ENCODE measurements around the gene SYNE2.

SYNE2 gene

DNA sequence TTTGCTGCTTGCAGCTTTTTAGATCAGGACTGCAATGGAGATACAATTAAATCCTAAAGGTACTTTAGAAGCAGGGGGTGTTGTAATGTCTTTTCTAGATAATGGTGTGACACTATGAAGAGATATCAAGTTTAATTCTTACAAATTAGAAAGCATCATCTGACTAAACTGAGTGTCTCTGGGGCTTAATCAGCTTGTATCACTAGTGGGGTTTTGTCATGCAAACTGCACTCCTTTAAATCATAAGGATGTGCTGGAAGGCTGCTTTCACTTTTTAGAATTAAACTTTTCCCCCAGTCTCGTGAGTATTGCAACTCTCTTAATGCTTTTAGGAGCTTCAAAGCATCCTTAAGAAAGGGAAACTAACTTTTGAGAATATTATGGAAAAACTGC, 222.8 kb downstream of the SYNE2 start:
- H3K4me3 ChIP-seq (ENCODE audit: control insufficient read depth, low read depth, low read length) = no peak overlapping the region
- DNase-seq (ENCODE audit: low read depth) = no peak
- no peak for TF ChIP-seq CTCF (IDR thresholded peaks at IDR 0.05; ENCODE audit: control insufficient read depth, insufficient read depth, low read depth, low read length, missing control alignments)

DNA sequence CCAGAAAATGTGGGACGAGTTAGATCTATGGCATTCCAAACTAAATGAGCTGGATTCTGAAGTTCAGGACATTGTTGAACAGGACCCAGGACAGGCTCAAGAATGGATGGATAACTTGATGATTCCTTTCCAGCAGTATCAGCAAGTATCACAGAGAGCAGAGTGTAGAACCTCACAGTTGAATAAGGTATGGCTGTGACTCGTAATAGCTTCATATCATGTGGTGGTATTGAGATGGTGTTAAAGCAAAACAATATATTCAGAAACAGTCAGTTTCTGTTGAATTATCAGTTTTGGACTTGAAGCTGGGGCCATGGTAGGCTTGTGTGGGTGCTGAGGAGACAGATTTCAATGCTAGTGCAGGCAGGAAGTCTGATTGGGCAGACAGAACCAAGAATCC, 227.6 kb downstream of the SYNE2 start:
- TF ChIP-seq CTCF (IDR thresholded peaks at IDR 0.05; ENCODE audit: control insufficient read depth, insufficient read depth, low read depth, low read length, missing control alignments) = no peak
- DNase-seq (ENCODE audit: low read depth) = no peak
- no peak overlapping the region for H3K4me3 ChIP-seq (ENCODE audit: control insufficient read depth, low read depth, low read length)

DNA sequence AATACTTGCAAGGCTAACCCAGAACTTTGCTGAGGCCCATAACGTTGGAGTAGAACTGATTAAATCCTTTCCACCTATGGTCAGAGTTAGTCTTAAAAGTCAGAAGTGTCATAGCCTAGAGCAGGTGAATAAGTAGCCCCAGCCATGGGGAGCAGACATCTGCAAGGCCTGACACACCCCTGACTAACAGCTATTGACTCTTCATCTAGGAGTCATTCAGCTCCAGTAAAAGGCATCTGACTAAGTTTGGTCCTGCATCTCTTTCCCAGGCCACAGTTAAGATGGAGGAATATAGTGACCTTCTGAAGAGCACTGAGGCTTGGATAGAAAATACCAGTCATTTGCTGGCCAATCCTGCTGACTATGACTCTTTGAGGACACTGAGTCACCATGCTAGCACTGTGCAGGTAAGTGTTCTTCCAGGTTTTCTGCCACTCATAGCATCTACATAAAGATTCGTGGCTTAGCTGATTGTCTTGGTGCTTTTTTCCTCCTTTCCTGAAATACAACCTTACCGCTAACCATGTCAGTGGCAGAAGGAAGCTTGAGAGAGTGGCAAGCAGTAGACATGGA, 228.5 kb downstream of the SYNE2 start:
- no peak overlapping the region for H3K4me3 ChIP-seq (ENCODE audit: control insufficient read depth, low read depth, low read length)
- DNase-seq (ENCODE audit: low read depth) = no peak
- TF ChIP-seq CTCF (IDR thresholded peaks at IDR 0.05; ENCODE audit: control insufficient read depth, insufficient read depth, low read depth, low read length, missing control alignments) = no peak

- no peak overlapping the region for H3K4me3 ChIP-seq (ENCODE audit: control insufficient read depth, low read depth, low read length)
- TF ChIP-seq CTCF (IDR thresholded peaks at IDR 0.05; ENCODE audit: control insufficient read depth, insufficient read depth, low read depth, low read length, missing control alignments) = no peak
- DNase-seq (ENCODE audit: low read depth) = no peak
Observed at GRCh38 chr14:64082837-64083236, 230.0 kb downstream of the SYNE2 start.

DNA sequence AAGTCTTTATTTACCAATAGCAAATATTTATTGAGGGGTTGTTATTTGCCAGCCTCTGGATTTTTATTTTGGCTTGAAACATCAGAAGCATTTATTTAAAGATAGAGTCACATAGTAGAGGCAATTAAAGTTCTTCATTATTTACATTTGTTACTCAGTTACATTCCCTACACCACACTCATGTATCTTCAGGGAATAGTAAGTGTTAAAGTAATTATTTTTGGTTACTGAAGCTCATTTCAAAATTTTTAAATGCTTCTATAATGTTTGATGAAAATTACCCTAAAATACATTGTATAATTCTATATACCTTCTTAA, 235.8 kb downstream of the SYNE2 start:
- H3K4me3 ChIP-seq (ENCODE audit: control insufficient read depth, low read depth, low read length) = no peak overlapping the region
- DNase-seq (ENCODE audit: low read depth) = no peak
- no peak for TF ChIP-seq CTCF (IDR thresholded peaks at IDR 0.05; ENCODE audit: control insufficient read depth, insufficient read depth, low read depth, low read length, missing control alignments)

DNA sequence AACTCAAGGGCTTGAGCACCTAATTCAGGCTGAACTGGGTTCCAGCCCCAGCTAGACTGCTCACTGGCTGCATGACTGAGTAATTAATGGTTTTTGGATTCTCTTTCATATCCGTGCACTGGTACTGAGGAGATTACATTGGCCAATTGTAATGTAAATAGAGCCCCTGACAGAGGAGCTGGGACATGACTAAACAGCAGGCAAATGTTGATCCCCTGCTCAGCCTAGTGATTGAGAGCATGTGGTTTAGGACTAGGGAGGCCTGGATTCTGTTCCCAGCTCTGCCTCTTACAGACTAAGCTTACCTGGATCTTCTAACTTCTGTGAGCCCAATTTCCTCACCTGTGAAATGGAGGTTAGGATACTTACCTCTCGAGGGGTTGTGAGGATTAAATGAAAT, 237.1 kb downstream of the SYNE2 start:
- H3K4me3 ChIP-seq (ENCODE audit: control insufficient read depth, low read depth, low read length) = no peak overlapping the region
- DNase-seq (ENCODE audit: low read depth) = no peak
- TF ChIP-seq CTCF (IDR thresholded peaks at IDR 0.05; ENCODE audit: control insufficient read depth, insufficient read depth, low read depth, low read length, missing control alignments) = no peak

DNA sequence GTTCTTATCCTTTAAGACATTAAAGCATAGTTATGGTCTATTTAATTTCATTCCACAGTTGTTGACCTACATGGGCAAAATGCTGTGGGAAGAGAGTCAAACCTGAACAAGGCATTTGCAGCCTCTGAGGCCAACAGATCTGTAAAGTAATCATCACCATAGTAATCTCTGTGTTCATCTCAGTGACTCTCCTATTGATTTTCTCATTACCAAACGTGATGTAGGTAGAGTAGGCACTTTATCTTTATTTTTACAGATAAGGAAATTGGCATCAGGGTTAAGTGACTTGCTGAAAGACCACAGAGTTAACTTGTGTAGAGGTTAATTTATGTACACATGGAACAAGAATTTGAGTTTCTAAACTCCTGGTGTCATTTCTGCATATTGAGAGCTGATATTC, 238.4 kb downstream of the SYNE2 start:
- TF ChIP-seq CTCF (IDR thresholded peaks at IDR 0.05; ENCODE audit: control insufficient read depth, insufficient read depth, low read depth, low read length, missing control alignments) = no peak
- no peak for DNase-seq (ENCODE audit: low read depth)
- no peak overlapping the region for H3K4me3 ChIP-seq (ENCODE audit: control insufficient read depth, low read depth, low read length)

Measured in AG09309 (cell line).